OCI-LY7 (cell line): Measurements from ENCODE around the gene MRO.

Source experiments
- CTCF ChIP-seq: fragments of 200-600 bp; sonication (generic); conservative IDR thresholded peaks from 2 replicates; pipeline ENCODE4 v1.5.1; 2014; ENCODE audit warnings: mild to moderate bottlenecking, antibody characterized with exemption, low read length, moderate library complexity, mixed read lengths
- EZH2phosphoT487 ChIP-seq: fragments of 200-600 bp; sonication (generic); IDR thresholded peaks from 2 replicates; pipeline ENCODE4 v1.6.1; 2018; ENCODE audit warnings: low read depth, borderline replicate concordance, mild to moderate bottlenecking, mixed run types, antibody characterized with exemption, low read length, moderate library complexity, mixed read lengths

- TF ChIP-seq CTCF (no peak), EZH2phosphoT487 (no peak)
Measured at GRCh38 chr18:50822756-50823155, 2.9 kb upstream of the MRO start.
